Measurements from ENCODE around the gene MYO15B.
A peak's percentile ranks its signal among the peaks of the same experiment; 100 is the strongest.

MYO15B gene

DNA sequence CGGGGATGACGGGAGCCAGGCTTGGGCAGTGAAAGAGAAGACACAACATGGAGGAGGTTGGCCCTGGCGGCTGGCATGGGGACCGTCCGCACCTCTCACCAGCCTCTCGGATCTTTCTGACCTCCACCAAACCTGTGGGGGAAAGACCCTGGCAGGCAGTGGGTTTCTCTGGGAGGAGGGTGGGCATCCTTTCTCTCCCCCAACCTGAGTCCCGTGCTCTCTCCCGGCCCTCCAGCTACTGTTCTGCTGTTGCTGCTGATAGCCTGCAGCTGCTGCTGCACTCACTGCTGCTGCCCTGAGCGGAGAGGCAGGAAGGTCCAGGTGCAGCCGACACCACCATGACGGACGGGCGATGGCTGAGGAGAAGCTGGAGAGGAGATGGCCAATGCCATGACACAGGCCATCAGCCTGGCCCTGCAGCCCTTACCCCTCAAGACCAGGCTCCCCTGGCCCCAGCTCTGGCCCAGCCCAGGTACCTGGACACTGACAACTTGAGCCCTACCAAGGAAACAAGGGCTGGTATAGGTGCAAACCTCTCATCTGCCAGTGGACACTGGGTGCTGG lies 53.0 kb downstream of the MYO15B start:
- peaks cover 44 to 73% (median 55%) of the 10 kb centered on the region in 10 experiments for H3K4me1 ChIP-seq
- no peak for TF ChIP-seq Cebpa-rat (IDR thresholded peaks at IDR 0.05)
- no peaks in the 10 kb centered on the region for H3K9me3 ChIP-seq (replicated peaks in 1 of 11)
- peak overlapping the region in 4 of 11 experiments; percentile 5 to 38 (median 20); a peak in 2 of 22 replicates for H3K27ac ChIP-seq
- H3K36me3 ChIP-seq: peaks cover 0 to 23% (median 5%) of the 10 kb centered on the region in 11 experiments; a peak in 9 of 22 replicates
- H3K27me3 ChIP-seq: peaks cover 0 to 21% (median 14%) of the 10 kb centered on the region in 11 experiments; a peak in 11 of 22 replicates
- peak overlapping the region in 5 of 11 experiments; percentile 4 to 56 (median 31); a peak in 6 of 22 replicates for H3K9ac ChIP-seq
- H4K20me1 ChIP-seq: peaks cover 0 to 16% (median 0%) of the 10 kb centered on the region in 11 experiments; a peak in 7 of 22 replicates
- peak overlapping the region; percentile 73 to 94 (median 82) for H3K4me2 ChIP-seq
- H3K4me3 ChIP-seq: peak overlapping the region in 2 of 10 experiments; percentile 14 to 18; a peak in 4 of 20 replicates

DNA sequence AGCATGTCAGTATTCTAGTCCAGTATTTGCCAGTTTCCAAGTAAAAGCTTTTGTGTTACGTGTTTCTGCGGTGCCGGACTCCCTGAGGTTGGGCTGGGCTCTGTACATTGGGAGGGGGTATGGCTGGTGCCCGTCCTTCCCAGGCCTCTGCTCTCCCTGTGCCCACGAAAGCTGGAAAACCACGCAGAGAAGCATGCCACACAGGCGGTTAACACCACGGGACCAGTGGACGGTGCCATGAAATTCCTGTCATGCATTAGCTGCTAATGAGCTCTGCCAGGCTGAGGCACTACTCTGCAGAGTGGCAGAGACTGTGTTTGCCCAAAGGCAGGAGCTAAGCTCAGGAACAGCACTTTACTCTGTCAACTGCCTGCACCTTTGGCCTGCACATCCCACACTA lies 53.7 kb downstream of the MYO15B start:
- Histone ChIP-seq H3K4me1 (peaks cover 50 to 73% (median 55%) of the 10 kb centered on the region in 10 experiments), H3K27ac (no peak overlapping the region)

DNA sequence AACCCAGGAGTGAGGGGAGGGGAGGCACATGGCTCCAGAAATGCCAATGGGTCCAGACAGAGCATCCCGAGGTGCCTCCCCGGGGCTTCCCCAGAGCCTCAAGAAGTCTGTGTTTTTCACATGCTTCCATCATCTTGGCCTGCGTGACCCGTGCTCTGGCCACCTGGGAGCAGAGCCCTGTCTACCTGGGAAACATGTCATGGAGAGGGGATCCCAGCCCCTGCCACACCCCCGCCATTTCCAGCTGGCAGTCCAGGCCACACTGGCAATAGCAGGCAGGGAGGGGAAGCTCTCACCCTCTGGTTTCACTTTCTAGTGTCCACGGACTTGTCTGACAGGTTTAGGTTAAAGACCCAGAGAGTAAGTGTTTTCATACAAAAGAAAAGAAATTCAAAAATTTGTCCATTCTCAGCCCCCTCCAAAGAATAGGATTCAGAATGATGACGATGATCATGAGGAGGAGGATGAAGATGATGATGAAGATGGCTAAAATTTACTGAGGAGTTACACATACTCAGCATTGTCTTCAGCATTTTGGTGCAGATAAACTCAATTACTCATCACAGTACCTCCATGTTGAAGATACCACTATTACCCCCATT lies 54.7 kb downstream of the MYO15B start:
- Histone ChIP-seq H3K27me3 (peaks cover 0 to 4% (median 0%) of the 10 kb centered on the region in 11 experiments; a peak in 5 of 22 replicates), H3K9me3 (replicated peaks in 1 of 11) (no peaks in the 10 kb centered on the region), H3K4me2 (peak overlapping the region in 6 of 11 experiments; percentile 11 to 37 (median 31); a peak in 7 of 22 replicates), H3K27ac (no peak overlapping the region), H3K9ac (no peak overlapping the region), H4K20me1 (peaks cover 0 to 5% (median 0%) of the 10 kb centered on the region in 11 experiments; a peak in 2 of 22 replicates), H3K4me3 (no peak overlapping the region), H3K36me3 (peaks cover 0 to 23% (median 5%) of the 10 kb centered on the region in 11 experiments; a peak in 9 of 22 replicates), H3K4me1 (peaks cover 44 to 73% (median 55%) of the 10 kb centered on the region in 10 experiments)
- TF ChIP-seq Cebpa-rat (IDR thresholded peaks at IDR 0.05): no peak

More for the DNA sequence above, 53.7 kb downstream of the MYO15B start:
- Histone ChIP-seq H3K27me3 (peaks cover 0 to 14% (median 9%) of the 10 kb centered on the region in 11 experiments; a peak in 11 of 22 replicates), H3K36me3 (peaks cover 0 to 23% (median 5%) of the 10 kb centered on the region in 11 experiments; a peak in 9 of 22 replicates), H3K4me2 (peak overlapping the region in 4 of 11 experiments; percentile 75 to 94 (median 82); a peak in 4 of 22 replicates), H3K9ac (no peak overlapping the region), H3K4me3 (no peak overlapping the region), H3K9me3 (replicated peaks in 1 of 11) (no peaks in the 10 kb centered on the region), H4K20me1 (peaks cover 0 to 9% (median 0%) of the 10 kb centered on the region in 11 experiments; a peak in 3 of 22 replicates)
- no peak for TF ChIP-seq Cebpa-rat (IDR thresholded peaks at IDR 0.05)

DNA sequence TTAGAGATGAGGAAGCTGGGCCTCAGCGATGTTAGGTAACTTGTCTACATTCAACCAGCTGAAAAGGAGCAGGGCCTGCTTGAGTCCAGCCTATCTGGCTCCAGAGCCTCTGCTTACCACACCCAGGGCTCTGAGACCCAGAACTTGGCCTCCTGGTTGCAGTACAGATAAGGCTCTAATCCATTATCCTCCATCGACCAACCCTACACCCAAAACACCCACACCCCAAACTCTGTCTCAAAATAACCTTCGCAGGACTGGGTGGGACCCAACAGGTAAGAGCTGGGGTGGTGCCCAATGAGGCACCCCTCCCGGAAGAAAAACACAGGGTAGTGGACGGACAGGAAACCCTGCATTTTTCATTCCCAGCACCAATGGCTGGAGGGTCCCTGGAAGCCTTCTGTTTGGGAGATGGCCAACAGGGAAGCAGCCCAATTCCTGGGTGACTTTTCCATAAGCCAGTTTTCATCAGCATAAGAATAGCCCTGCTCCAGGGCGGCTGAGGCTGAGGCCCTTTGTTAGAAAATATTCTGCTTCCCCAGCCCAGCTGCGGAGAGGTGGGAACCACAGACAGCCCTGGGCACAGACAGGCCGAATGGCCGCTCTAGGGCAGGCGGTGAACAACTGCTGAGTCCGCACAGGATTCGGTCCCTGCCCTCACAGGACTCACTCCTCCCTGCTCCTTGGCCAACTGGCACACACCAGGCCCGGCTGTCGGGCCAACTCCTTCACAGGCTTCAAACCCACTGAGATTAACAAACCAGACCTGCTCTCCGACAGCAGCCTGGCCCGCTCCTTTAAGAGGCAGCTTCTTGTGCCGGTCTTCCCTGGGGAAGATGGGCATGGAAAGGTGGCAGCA lies 55.4 kb downstream of the MYO15B start:
- Histone ChIP-seq H3K27ac (no peak overlapping the region), H3K9me3 (replicated peaks in 1 of 11) (no peaks in the 10 kb centered on the region), H3K36me3 (peaks cover 0 to 26% (median 5%) of the 10 kb centered on the region in 11 experiments; a peak in 10 of 22 replicates), H4K20me1 (0 out of 22 replicates have a peak, but pooled peaks cover 0 to 4% (median 0%) of the 10 kb centered on the region in 11 experiments), H3K9ac (no peak overlapping the region), H3K4me1 (peaks cover 41 to 74% (median 54%) of the 10 kb centered on the region in 10 experiments), H3K27me3 (no peaks in the 10 kb centered on the region), H3K4me3 (no peak overlapping the region), H3K4me2 (peak overlapping the region in 4 of 11 experiments; percentile 29 to 37 (median 32); a peak in 3 of 22 replicates)
- TF ChIP-seq Cebpa-rat (IDR thresholded peaks at IDR 0.05): no peak

DNA sequence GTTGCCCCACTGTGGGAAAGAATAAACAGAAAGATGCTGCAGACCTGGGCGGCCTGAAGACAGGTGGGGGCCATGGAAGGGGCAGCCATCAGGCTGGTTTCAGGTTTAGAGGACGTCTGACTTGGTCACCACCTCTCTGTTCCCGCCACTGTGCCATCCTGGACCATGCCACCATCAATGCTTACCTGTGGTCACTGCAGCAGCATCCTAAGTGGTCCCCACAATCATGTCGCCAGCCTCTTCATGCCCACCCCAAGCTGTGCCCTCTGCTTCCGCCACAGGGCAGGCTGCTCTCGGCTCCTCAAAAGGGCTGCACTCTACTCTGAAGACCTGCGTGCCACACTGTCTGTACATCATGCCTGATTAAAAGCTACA lies 56.0 kb downstream of the MYO15B start:
- Histone ChIP-seq H3K36me3 (peaks cover 0 to 27% (median 7%) of the 10 kb centered on the region in 11 experiments; a peak in 11 of 22 replicates), H3K4me3 (no peak overlapping the region), H3K27me3 (no peaks in the 10 kb centered on the region), H3K9ac (no peak overlapping the region), H3K27ac (no peak overlapping the region), H3K4me1 (peaks cover 41 to 74% (median 54%) of the 10 kb centered on the region in 10 experiments), H4K20me1 (0 out of 22 replicates have a peak, but pooled peaks cover 0 to 4% (median 0%) of the 10 kb centered on the region in 11 experiments), H3K4me2 (no peak overlapping the region), H3K9me3 (replicated peaks in 1 of 11) (no peaks in the 10 kb centered on the region)
- no peak for TF ChIP-seq Cebpa-rat (IDR thresholded peaks at IDR 0.05)

DNA sequence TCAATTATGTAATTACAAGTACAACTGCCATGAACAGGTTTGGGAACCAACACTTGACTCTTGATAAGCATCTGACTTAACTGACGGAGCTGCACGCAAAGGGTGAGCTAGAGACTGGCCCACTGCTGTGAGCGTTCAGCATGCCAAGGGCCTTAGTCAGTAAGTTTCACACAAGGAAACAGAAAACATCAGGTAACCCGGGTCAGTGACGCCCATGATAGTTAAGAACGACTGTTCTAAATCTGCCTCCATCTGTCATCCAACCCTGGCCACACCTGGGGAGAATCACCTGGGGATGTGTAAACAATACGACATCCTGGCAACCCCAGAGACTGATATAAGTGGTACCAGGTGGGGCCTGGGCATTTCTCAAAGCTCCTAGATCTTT lies 57.9 kb downstream of the MYO15B start:
- H3K4me2 ChIP-seq: peak overlapping the region; percentile 60 to 93 (median 77)
- 0 out of 22 replicates have a peak, but pooled peaks cover 0 to 3% (median 0%) of the 10 kb centered on the region in 11 experiments for H4K20me1 ChIP-seq
- TF ChIP-seq Cebpa-rat (IDR thresholded peaks at IDR 0.05): no peak
- peaks cover 8 to 45% (median 25%) of the 10 kb centered on the region in 11 experiments; a peak in 21 of 22 replicates for H3K36me3 ChIP-seq
- H3K27ac ChIP-seq: peak overlapping the region in 10 of 11 experiments; percentile 44 to 81 (median 69); a peak in 21 of 22 replicates
- no peaks in the 10 kb centered on the region for H3K27me3 ChIP-seq
- H3K9me3 ChIP-seq (replicated peaks in 1 of 11): no peaks in the 10 kb centered on the region
- peaks cover 23 to 58% (median 38%) of the 10 kb centered on the region in 10 experiments for H3K4me1 ChIP-seq
- peak overlapping the region in 1 of 10 experiments; percentile 3; a peak in 1 of 20 replicates for H3K4me3 ChIP-seq
- H3K9ac ChIP-seq: peak overlapping the region; percentile 10 to 63 (median 52); a peak in 17 of 22 replicates

DNA sequence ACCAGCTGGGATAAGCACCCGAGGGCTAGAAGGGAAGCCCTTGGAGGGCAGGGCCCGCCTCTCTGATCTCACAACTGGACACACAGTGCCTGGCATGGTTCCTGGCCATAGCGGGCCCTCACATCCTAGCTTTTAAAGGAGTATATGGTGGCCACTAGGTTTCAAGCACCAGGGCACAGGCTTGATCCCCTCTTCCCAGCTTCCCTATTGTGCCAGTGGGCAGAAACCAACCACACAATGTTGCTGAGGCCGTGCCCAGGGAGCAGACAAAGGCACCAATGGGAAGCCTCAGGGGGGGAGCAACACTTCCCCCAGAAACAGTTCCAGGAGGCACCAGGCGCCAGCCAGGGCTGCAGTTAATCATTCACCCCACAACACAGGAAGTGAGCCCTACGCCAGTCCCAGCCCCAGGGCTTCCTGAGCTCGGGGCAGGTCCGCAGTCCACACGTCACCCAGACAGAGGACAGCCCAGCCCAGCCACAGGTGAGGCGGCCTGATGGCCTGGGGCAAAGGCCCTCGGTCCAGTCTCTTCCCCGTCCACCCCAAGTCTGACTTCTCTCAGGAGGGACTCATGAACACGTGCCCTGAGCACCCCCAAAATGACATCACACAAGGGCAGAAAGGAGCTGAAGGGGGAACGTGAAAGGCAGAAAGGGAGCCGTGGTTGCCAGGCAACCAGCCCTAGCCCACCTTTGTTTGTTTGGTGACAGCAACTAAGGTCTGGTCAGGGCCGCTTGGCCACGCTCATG lies 58.5 kb downstream of the MYO15B start:
- no peak for TF ChIP-seq Cebpa-rat (IDR thresholded peaks at IDR 0.05)
- H3K4me1 ChIP-seq: peaks cover 17 to 52% (median 33%) of the 10 kb centered on the region in 10 experiments
- no peaks in the 10 kb centered on the region for H4K20me1 ChIP-seq
- H3K27ac ChIP-seq: peak overlapping the region in 10 of 11 experiments; percentile 44 to 81 (median 69); a peak in 21 of 22 replicates
- peak overlapping the region; percentile 60 to 93 (median 77) for H3K4me2 ChIP-seq
- H3K27me3 ChIP-seq: no peaks in the 10 kb centered on the region
- H3K9me3 ChIP-seq (replicated peaks in 1 of 11): no peaks in the 10 kb centered on the region
- H3K36me3 ChIP-seq: peaks cover 14 to 48% (median 31%) of the 10 kb centered on the region in 11 experiments
- H3K4me3 ChIP-seq: peak overlapping the region in 1 of 10 experiments; percentile 3; a peak in 2 of 20 replicates
- H3K9ac ChIP-seq: peak overlapping the region; percentile 10 to 63 (median 52); a peak in 18 of 22 replicates
